Heart left ventricle (tissue), 16 donors: ENCODE results near the gene FEN1. TPM values are rescaled to one million over a fixed set of nuclear protein-coding genes. Genes with fewer than 3 reads are reported as not detected.

Experiments
- ATAC-seq, 4 donors: fragments of 200-7000 bp; cut with Tn5 transposase; one replicate each; pipeline ENCODE4 v1.9.1; 2020 to 2022; ENCODE audit warnings: moderate library complexity in 4 of 4, mild to moderate bottlenecking in 3 of 4, moderate number of reproducible peaks in 1 of 4
- DNase-seq, 5 donors: peaks; one replicate each; pipeline ENCODE4 v3.0.0-alpha.2; 2020
- H3K27ac ChIP-seq, 12 donors: fragments of 200-600 bp; sonication (generic) in 4 of 12; one replicate each; pipeline versions ENCODE4 v1.5.0 to v1.8.0; 2016 to 2022; ENCODE audit warnings: mild to moderate bottlenecking in 2 of 12
- H3K27me3 ChIP-seq, 9 donors: fragments of 200-600 bp; sonication (generic) in 2 of 9; one replicate each; pipeline versions ENCODE4 v1.5.1 to v1.8.0; 2016 to 2022; ENCODE audit warnings: mild to moderate bottlenecking in 3 of 9
- H3K36me3 ChIP-seq, 9 donors: fragments of 200-600 bp; sonication (generic) in 2 of 9; one replicate each; pipeline versions ENCODE4 v1.5.0 to v1.8.0; 2018 to 2022; ENCODE audit warnings: mild to moderate bottlenecking in 2 of 9
- H3K4me1 ChIP-seq, 12 donors: fragments of 200-600 bp; sonication (generic) in 4 of 12; one replicate each; pipeline versions ENCODE4 v1.5.0 to v1.8.0; 2016 to 2022; ENCODE audit warnings: mild to moderate bottlenecking in 3 of 12
- H3K4me3 ChIP-seq, 12 donors: fragments of 200-600 bp; sonication (generic) in 4 of 12; one replicate each; pipeline versions ENCODE4 v1.5.0 to v1.8.0; 2017 to 2022; ENCODE audit warnings: mild to moderate bottlenecking in 9 of 12, moderate library complexity in 4 of 12
- H3K9me3 ChIP-seq, 12 donors: fragments of 200-600 bp; sonication (generic) in 4 of 12; one replicate each; pipeline versions ENCODE4 v1.5.0 to v1.8.0; 2016 to 2022; ENCODE audit warnings: mild to moderate bottlenecking in 1 of 12
- POLR2A ChIP-seq, 2 donors: fragments of 450-650 bp; IDR thresholded peaks; one replicate each; pipeline ENCODE4 v1.6.1; 2017; ENCODE audit warnings: antibody characterized with exemption in 2 of 2, mild to moderate bottlenecking in 2 of 2, moderate library complexity in 2 of 2
- WGBS, 4 donors: extraction: QIAGEN DNeasy Blood & Tissue Kit in 2 of 4; methylation state at CpG; one replicate each; pipeline versions ENCODE4 v1.1.5 to v1.1.7; 2013 to 2018; 5-methylcytosine and 5-hydroxymethylcytosine counted together
- intact Hi-C, 10 donors: fragments of 100-400 bp; cut with DNase I; formaldehyde crosslinking; loops; one replicate each; pipeline versions ENCODE4 v1.11.1 to v1.14.2; 2022
- polyA plus RNA-seq, 2 donors: library from polyadenylated mRNA; stranded (reverse); fragments of 200-250 nt; gene quantifications; one replicate each; pipeline ENCODE4 v1.2.3, GENCODE V29; 2013
- total RNA-seq, 9 donors: library from RNA; depleted of rRNA in 2 of 9; stranded (reverse); fragments of >200 nt in 2 of 9; fragmentation: NEBNext Ultra II Directional in 3 of 9; extraction: Animal tissue kit (Norgen Biotek cat#: 25700) in 3 of 9; gene quantifications; one replicate each; pipeline versions ENCODE4 v1.1.0 to v1.2.4, GENCODE V29; 2016 to 2023
- TF ChIP-seq, protein P1 (sequence below), 12 donors: fragments of 200-600 bp; sonication (generic) in 4 of 12; IDR thresholded peaks; one replicate each; pipeline versions ENCODE4 v1.5.0 to v1.8.0; 2018 to 2022; ENCODE audit warnings: antibody characterized with exemption in 12 of 12, mild to moderate bottlenecking in 5 of 12
- donor health status: ischemic (EF 13 %, LVEDD 7.1; RV severe dilation, severe dysfunction).
- donor health status: healthy with polysubstance abuse.
- donor health status: DM: no; HTN: yes; CAD: no.
- donor health status: DM: no; HTN: no; CAD: no.
- donor health status: ischemic (EF 25% LVEDD 6.9; RV normal size, moderate dysfunction).
- donor health status: ischemic (EF 25% LVEDD 5.7; RV mildly dilated, moderate dysfunction).
- donor health status: healthy.
- donor health status: DM: yes; HTN: yes; CAD: no.
- donor health status: ischemic (EF 35%, LVEDD 5.7; RV mildly dilated, moderate dysfunction).
- donor health status: nonischemic (EF 11% LVEDD 7.7; RV severe dilation, severe dysfunction).
- donor health status: DM: yes; HTN: yes; CAD: no.
- donor health status: PGD.
- donor health status: ischemic (EF 29% LVEDD 5.4; RV normal size, mild dysfunction).
- donor health status: nonischemic (EF 23%, LVEDD 6.1; RV moderate dilation, normal function).

FEN1 gene
- total and polyA plus RNA-seq, 11 donors: 2.6 to 13.7 (median 6.8) TPM

DNA sequence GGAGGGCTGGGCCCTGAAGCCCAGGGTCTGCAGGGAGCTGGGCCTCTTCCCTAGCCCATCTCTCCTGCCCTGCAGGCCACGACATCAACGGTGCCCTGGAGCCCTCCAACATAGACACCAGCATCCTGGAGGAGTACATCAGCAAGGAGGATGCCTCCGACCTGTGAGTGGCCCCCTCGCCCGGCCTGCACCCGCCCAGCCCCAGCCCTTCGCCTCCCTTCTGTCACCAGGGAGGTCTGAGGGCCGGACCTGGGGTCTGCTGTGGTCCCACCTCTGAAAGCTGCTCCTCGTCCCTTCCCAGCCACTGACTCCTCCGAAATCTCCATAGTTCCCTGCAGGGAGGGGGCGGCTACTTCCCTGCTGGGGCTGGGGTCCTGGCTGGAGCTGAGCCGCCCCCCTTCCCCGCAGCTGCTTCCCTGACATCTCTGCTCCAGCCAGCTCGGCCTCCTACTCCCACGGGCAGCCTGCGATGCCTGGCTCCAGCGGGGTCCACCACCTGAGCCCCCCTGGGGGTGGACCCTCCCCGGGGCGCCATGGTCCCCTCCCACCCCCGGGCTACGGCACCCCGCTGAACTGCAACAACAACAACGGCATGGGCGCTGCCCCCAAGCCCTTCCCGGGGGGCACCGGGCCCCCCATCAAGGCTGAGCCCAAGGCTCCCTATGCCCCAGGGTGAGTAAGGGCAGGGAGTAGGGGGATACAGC is 27.0 kb upstream of the FEN1 start:
- no peak overlapping the region for H3K4me3 ChIP-seq
- ATAC-seq (no peak), DNase-seq (no peak)
- TF ChIP-seq, protein P1, sequence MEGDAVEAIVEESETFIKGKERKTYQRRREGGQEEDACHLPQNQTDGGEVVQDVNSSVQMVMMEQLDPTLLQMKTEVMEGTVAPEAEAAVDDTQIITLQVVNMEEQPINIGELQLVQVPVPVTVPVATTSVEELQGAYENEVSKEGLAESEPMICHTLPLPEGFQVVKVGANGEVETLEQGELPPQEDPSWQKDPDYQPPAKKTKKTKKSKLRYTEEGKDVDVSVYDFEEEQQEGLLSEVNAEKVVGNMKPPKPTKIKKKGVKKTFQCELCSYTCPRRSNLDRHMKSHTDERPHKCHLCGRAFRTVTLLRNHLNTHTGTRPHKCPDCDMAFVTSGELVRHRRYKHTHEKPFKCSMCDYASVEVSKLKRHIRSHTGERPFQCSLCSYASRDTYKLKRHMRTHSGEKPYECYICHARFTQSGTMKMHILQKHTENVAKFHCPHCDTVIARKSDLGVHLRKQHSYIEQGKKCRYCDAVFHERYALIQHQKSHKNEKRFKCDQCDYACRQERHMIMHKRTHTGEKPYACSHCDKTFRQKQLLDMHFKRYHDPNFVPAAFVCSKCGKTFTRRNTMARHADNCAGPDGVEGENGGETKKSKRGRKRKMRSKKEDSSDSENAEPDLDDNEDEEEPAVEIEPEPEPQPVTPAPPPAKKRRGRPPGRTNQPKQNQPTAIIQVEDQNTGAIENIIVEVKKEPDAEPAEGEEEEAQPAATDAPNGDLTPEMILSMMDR (IDR thresholded peaks at IDR 0.05): no peak
- TF ChIP-seq POLR2A (IDR thresholded peaks at IDR 0.05): no peak
- 74 to 83% (median 79%) methylated on average over 22 to 26 of the region's 26 CpGs for WGBS, 4 donors
- H3K27ac ChIP-seq: no peak overlapping the region
- intact Hi-C loops: no loop called here
- H3K27me3 ChIP-seq: peaks cover 0 to 7% (median 0%) of the 10 kb centered on the region in 9 donors
- no peaks in the 10 kb centered on the region for H3K9me3 ChIP-seq
- H3K4me1 ChIP-seq: peaks cover 0 to 5% (median 0%) of the 10 kb centered on the region in 12 donors
- H3K36me3 ChIP-seq: no peaks in the 10 kb centered on the region

DNA sequence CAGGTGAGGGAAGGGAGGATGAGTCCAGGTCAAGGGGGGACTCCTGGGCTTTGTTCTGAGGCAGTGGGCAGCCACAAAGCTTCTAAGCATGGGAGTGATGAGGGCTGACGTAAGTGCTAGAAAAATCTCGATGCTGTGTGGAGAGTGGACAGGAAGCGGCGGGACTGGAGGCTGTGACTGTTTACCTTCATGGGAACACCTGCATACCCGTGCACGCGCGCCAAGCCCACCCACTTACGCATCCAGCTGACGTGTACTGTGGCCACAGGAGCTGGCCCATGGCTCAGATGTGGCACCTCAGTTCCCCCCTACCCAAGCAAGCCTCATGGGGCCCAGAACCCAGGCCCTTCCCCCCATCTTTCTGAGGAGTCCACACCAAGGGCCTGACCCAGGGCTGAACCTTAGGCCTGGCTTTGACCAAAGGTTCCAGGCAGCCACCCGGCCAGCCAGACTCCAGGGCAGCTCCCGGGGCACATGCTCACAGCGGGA is 26.3 kb upstream of the FEN1 start:
- Histone ChIP-seq H3K27ac (no peak overlapping the region), H3K27me3 (peaks cover 0 to 7% (median 0%) of the 10 kb centered on the region in 9 donors), H3K4me1 (peaks cover 0 to 5% (median 0%) of the 10 kb centered on the region in 12 donors), H3K36me3 (no peaks in the 10 kb centered on the region), H3K9me3 (no peaks in the 10 kb centered on the region), H3K4me3 (no peak overlapping the region)
- intact Hi-C loops: no loop called here
- TF ChIP-seq, protein P1 (IDR thresholded peaks at IDR 0.05): no peak
- no peak for TF ChIP-seq POLR2A (IDR thresholded peaks at IDR 0.05)
- WGBS, 4 donors: 66 to 75% (median 73%) methylated on average over 13 of the region's 13 CpGs
- ATAC-seq: no peak
- no peak for DNase-seq

DNA sequence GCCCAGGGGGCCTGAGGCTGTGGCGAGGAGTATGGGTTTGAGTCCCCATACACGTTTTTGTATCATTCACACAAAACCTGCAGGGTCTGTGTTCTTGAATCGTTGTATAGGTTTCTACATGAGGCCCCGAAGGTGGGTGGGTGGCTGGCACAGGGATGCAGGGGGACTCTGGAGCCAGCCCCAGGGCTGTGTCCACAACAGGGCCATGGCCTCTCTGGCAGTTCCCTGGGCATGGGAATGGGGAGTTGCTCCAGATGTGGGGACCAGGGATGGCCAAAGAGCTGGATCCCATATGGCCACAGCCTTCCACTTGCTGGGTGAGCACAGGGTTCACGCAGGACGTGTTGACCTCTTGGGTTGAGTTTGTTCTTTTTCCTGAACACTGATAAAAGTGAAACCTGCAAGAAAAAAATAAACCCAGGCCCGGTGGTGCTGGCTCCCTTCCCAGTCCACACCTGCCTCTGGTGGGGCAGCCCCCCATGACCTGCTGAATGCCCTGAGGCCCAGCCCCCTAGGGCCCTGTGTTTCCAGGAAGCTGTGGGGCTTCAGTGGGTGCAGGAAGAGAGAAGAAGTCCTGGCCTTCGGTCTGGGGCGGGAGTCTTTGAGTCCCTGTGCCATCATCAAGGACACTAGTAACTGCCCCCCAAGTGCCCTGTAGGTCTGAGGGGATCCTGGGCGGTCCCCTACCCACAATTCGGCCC is 24.2 kb upstream of the FEN1 start:
- Histone ChIP-seq H3K36me3 (no peaks in the 10 kb centered on the region), H3K9me3 (no peaks in the 10 kb centered on the region), H3K27ac (no peak overlapping the region), H3K27me3 (no peaks in the 10 kb centered on the region), H3K4me1 (peaks cover 0 to 9% (median 0%) of the 10 kb centered on the region in 12 donors), H3K4me3 (no peak overlapping the region)
- TF ChIP-seq, protein P1 (IDR thresholded peaks at IDR 0.05): no peak
- no peak for TF ChIP-seq POLR2A (IDR thresholded peaks at IDR 0.05)
- intact Hi-C loops: no loop called here
- 76 to 87% (median 79%) methylated on average over 11 of the region's 11 CpGs for WGBS, 4 donors
- no peak for ATAC-seq
- DNase-seq: no peak

DNA sequence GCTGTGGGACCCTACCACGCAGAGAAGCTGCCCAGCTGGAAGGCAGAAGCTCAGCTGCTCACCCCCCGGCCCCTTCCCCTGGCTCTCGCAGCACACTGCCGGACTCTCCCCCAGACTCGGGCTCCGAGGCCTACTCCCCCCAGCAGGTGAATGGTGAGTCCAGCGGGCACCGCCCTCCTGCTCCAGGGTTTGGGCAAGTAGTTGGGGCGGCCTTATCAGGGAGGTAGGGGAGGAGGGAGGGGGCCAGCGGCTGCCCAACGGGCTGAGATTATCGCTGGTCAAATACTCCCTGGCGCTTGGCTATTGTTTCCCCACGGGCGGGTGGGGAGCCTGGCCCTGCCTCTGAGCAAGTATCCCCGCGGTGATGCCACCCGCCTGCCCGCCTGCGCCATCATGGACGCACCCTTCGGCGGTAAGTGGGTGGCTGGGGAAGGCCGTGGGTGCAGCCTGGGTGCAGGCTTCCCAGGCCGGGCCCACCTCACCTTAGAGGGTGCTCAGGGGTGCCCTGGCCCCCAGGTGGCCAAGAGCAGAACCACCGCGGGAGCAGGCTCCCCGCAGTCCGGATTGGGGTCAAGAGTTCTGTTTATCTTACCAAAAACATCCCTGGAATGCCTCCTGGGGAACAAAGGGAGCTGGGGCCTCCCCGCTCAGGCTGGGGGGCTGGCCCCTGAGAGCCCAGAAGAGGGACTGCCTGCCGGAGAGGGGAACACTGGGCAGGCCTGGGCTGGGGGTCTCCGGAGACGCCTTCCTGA is 23.4 kb upstream of the FEN1 start:
- H3K9me3 ChIP-seq: no peaks in the 10 kb centered on the region
- H3K27me3 ChIP-seq: no peaks in the 10 kb centered on the region
- intact Hi-C loops: no loop called here
- ATAC-seq (no peak), DNase-seq (no peak)
- TF ChIP-seq POLR2A (IDR thresholded peaks at IDR 0.05): no peak
- TF ChIP-seq, protein P1 (IDR thresholded peaks at IDR 0.05): no peak
- no peak overlapping the region for H3K27ac ChIP-seq
- WGBS, 4 donors: 64 to 92% (median 67%) methylated on average over 10 to 33 of the region's 33 CpGs
- H3K4me1 ChIP-seq: peaks cover 0 to 9% (median 0%) of the 10 kb centered on the region in 12 donors
- no peak overlapping the region for H3K4me3 ChIP-seq
- no peaks in the 10 kb centered on the region for H3K36me3 ChIP-seq
